T-cell (primary cell): ENCODE measurements around the gene PRKACA. TPM values are rescaled to one million over a fixed set of nuclear protein-coding genes. Genes with fewer than 3 reads are reported as not detected.
A peak's percentile ranks its signal among the peaks of the same experiment; 100 is the strongest.

Experiments used
- ATAC-seq, 4 experiments: fragments of 200-7000 bp in 3 of 4; fragments of 150-1000 bp in 1 of 4; cut with Tn5 transposase; replicated peaks in 1 of 4; 1 replicate in 3 of 4; 2 replicates in 1 of 4; pipeline ENCODE4 v1.10.0; 2021; ENCODE audit warnings: moderate library complexity in 3 of 4, mild to moderate bottlenecking in 2 of 4, moderate number of reproducible peaks in 1 of 4
- CTCF ChIA-PET, 2 donors: fragments of 300-600 bp; sonication (Branson Sonifier 250); formaldehyde crosslinking; loops; one replicate each; lab custom pipeline; 2022; ENCODE audit warnings: antibody characterized with exemption in 2 of 2; lab: Charles Lee
- POLR2A ChIA-PET, 2 donors: fragments of 300-600 bp; sonication (Branson Sonifier 250); formaldehyde crosslinking; loops; one replicate each; lab custom pipeline; 2022; ENCODE audit warnings: antibody characterized with exemption in 2 of 2; lab: Charles Lee
- DNase-seq, 35 experiments: peaks; one replicate each; pipeline versions ENCODE4 v3.0.0 to v3.0.0-alpha.2; 2013 to 2023
- H3K27ac ChIP-seq: one replicate; pipeline ENCODE4 v1.5.1; 2013; ENCODE audit warnings: low read length
- H3K27me3 ChIP-seq, 2 experiments: replicated peaks in 1 of 2; 1 replicate in 1 of 2; 2 replicates in 1 of 2; pipeline versions ENCODE4 v1.6.1 to v1.7.0; 2013; ENCODE audit warnings: low read length in 1 of 2, mixed read lengths in 1 of 2; ENCODE audit not compliant: control insufficient read depth in 2 of 2, insufficient read depth in 2 of 2; ENCODE audit errors: extremely low read depth in 1 of 2
- H3K36me3 ChIP-seq, 2 donors: 1 replicate in 1 of 2; 2 replicates in 1 of 2; pipeline versions ENCODE4 v1.6.1 to v1.7.0; 2013; ENCODE audit warnings: low read length in 1 of 2; ENCODE audit not compliant: control insufficient read depth in 2 of 2, insufficient read depth in 1 of 2; ENCODE audit errors: extremely low read depth in 1 of 2
- H3K4me1 ChIP-seq, 2 experiments: 1 replicate in 1 of 2; 2 replicates in 1 of 2; pipeline versions ENCODE4 v1.6.1 to v1.7.0; 2013; ENCODE audit warnings: low read length in 2 of 2, mixed read lengths in 1 of 2; ENCODE audit not compliant: insufficient read depth in 2 of 2, control insufficient read depth in 1 of 2; ENCODE audit errors: extremely low read depth in 1 of 2
- H3K4me3 ChIP-seq, 2 donors: 1 replicate in 1 of 2; 2 replicates in 1 of 2; pipeline versions ENCODE4 v1.5.1 to v1.7.0; 2013; ENCODE audit warnings: mild to moderate bottlenecking in 2 of 2, low read length in 1 of 2, moderate library complexity in 1 of 2; ENCODE audit not compliant: control insufficient read depth in 1 of 2; ENCODE audit errors: extremely low read depth in 1 of 2
- H3K9me3 ChIP-seq: 2 replicates; pipeline ENCODE4 v1.7.0; 2013
- H3K27ac Mint-ChIP-seq, 2 donors: one replicate each; pipeline ENCODE4 v1.8.0; 2020 to 2021; ENCODE audit warnings: mild to moderate bottlenecking in 2 of 2, mixed read lengths in 2 of 2
- H3K27me3 Mint-ChIP-seq, 2 donors: one replicate each; pipeline ENCODE4 v1.8.0; 2021 to 2022; ENCODE audit warnings: mixed read lengths in 2 of 2
- H3K36me3 Mint-ChIP-seq: one replicate; pipeline ENCODE4 v1.8.0; 2021; ENCODE audit warnings: mixed read lengths
- H3K4me1 Mint-ChIP-seq, 3 donors: one replicate each; pipeline ENCODE4 v1.8.0; 2020 to 2022; ENCODE audit warnings: mixed read lengths in 3 of 3, mild to moderate bottlenecking in 1 of 3
- H3K4me3 Mint-ChIP-seq, 3 donors: one replicate each; pipeline ENCODE4 v1.8.0; 2020 to 2022; ENCODE audit warnings: mild to moderate bottlenecking in 3 of 3, mixed read lengths in 3 of 3, moderate library complexity in 3 of 3
- H3K9me3 Mint-ChIP-seq, 3 donors: one replicate each; pipeline ENCODE4 v1.8.0; 2020 to 2022; ENCODE audit warnings: mixed read lengths in 3 of 3
- whole genome bisulfite sequencing: methylation state at CpG from one replicate; pipeline ENCODE4 v1.1.5; 2013; ENCODE audit warnings: missing lambda C conversion rate; ENCODE audit not compliant: insufficient coverage; 5-methylcytosine and 5-hydroxymethylcytosine counted together
- total RNA-seq, 35 experiments: library from RNA in 6 of 35; stranded (reverse) in 6 of 35; fragments of 120-200 nt in 1 of 35; gene quantifications; one replicate each; pipeline versions ENCODE4 v1.2.1 to v1.2.4 and lab custom pipeline; 2013 to 2026

Gene PRKACA
- total RNA-seq, result 10 to 100 TPM; 43.0 to 53.5 (median 48.9) TPM
- total RNA-seq (2013), result 33.2 TPM
- 2.7 to 23.9 (median 11.3) reads per million in 29 experiments for total RNA-seq (lab: John Stamatoyannopoulos, UW)

GRCh38 chr19:14117668-14118164, at the start of gene PRKACA:
TSS of gene PRKACA (minus strand) at chr19:14117762. CDS start at chr19:14117547, 215 bp downstream.
- Histone ChIP-seq H3K4me1 (peaks cover 26 to 50% of the 10 kb centered on the region in 2 experiments), H3K4me3 (peak within 1 kb of the TSS; percentile 74 to 78), H3K9me3 (no peaks in the 10 kb centered on the region), H3K27ac (peak within 1 kb of the TSS; percentile 76), H3K27me3 (no peaks in the 10 kb centered on the region), H3K36me3 (no peaks in the 10 kb centered on the region)
- CTCF ChIA-PET, result interaction anchor here in 1 of 2 donors (1.2 kb wide), 1 partner anchor 19 kb away, joined by 4 read pairs; the partner anchor contains the start of gene ASF1B
- Mint-ChIP-seq H3K27ac (peak within 1 kb of the TSS; percentile 87 to 89), H3K4me1 (peaks cover 40 to 47% (median 46%) of the 10 kb centered on the region in 3 donors), H3K4me3 (peak within 1 kb of the TSS; percentile 88 to 96 (median 92)), H3K36me3 (no peaks in the 10 kb centered on the region), H3K9me3 (no peaks in the 10 kb centered on the region), H3K27me3 (no peaks in the 10 kb centered on the region)
- 0% methylated on average over 67 of the region's 67 CpGs for WGBS
- POLR2A ChIA-PET, result interaction anchor here in 1 of 2 donors (0.7 kb wide), 1 partner anchor 115 kb away, joined by 3 read pairs; no protein-coding TSS in a partner anchor
- DNase-seq (peak; percentile 93 to 99 (median 97)), ATAC-seq (peak; percentile 87 to 95 (median 95))

GRCh38 chr19:14166999-14167575, 49.5 kb upstream of the PRKACA start:
- peak overlapping the region; percentile 68 for H3K27ac ChIP-seq
- peak overlapping the region; percentile 26 to 41 for H3K4me3 ChIP-seq
- POLR2A ChIA-PET, result interaction anchor here in 1 of 2 donors (0.5 to 0.7 kb wide), 2 partner anchors 26 to 175 kb away, joined by 6 read pairs; no protein-coding TSS in a partner anchor
- DNase-seq (peak in 4 of 35 experiments; percentile 6 to 37 (median 16)), ATAC-seq (peak; percentile 7 to 44 (median 22))
- Mint-ChIP-seq H3K27me3 (no peaks in the 10 kb centered on the region), H3K27ac (peak overlapping the region; percentile 94 to 95), H3K36me3 (peaks cover 17% of the 10 kb centered on the region), H3K4me1 (peaks cover 27 to 29% (median 27%) of the 10 kb centered on the region in 3 donors), H3K4me3 (peak overlapping the region; percentile 76 to 91 (median 81)), H3K9me3 (no peaks in the 10 kb centered on the region)
- 38% methylated on average over 2 of the region's 12 CpGs for WGBS
- CTCF ChIA-PET, result interaction anchor here in 1 of 2 donors (1.4 to 2.0 kb wide), 2 partner anchors 31 to 181 kb away, joined by 4 to 9 read pairs; partner anchors contain the start of gene ASF1B
- peaks cover 6 to 38% of the 10 kb centered on the region in 2 experiments for H3K4me1 ChIP-seq
- H3K9me3 ChIP-seq, result no peaks in the 10 kb centered on the region
- H3K36me3 ChIP-seq, result peaks cover 10 to 13% of the 10 kb centered on the region in 2 donors
- H3K27me3 ChIP-seq, result peaks cover 0 to 8% of the 10 kb centered on the region in 2 experiments

GRCh38 chr19:14165990-14166830, 48.6 kb upstream of the PRKACA start:
- Histone ChIP-seq H3K27ac (peak overlapping the region; percentile 68), H3K27me3 (peaks cover 0 to 8% of the 10 kb centered on the region in 2 experiments), H3K9me3 (no peaks in the 10 kb centered on the region), H3K4me1 (peaks cover 6 to 38% of the 10 kb centered on the region in 2 experiments), H3K36me3 (peaks cover 6 to 7% of the 10 kb centered on the region in 2 donors), H3K4me3 (peak overlapping the region in 1 of 2 donors; percentile 41)
- H3K36me3 Mint-ChIP-seq, result peaks cover 15% of the 10 kb centered on the region
- CTCF ChIA-PET, result interaction anchor here (0.6 to 2.0 kb wide), 3 partner anchors 26 to 1285 kb away, joined by 3 to 9 read pairs (median 9); partner anchors contain the start of genes ASF1B (in 1 of the 2) and DNASE2 (in 1 of the 2)
- H3K4me3 Mint-ChIP-seq, result peak overlapping the region; percentile 76 to 91 (median 81)
- POLR2A ChIA-PET, result no interaction called here
- no peaks in the 10 kb centered on the region for H3K27me3 Mint-ChIP-seq
- no peaks in the 10 kb centered on the region for H3K9me3 Mint-ChIP-seq
- peak in 22 of 35 experiments; percentile 4 to 49 (median 32) for DNase-seq
- peaks cover 27 to 29% (median 27%) of the 10 kb centered on the region in 3 donors for H3K4me1 Mint-ChIP-seq
- peak overlapping the region; percentile 94 to 95 for H3K27ac Mint-ChIP-seq
- peak in 3 of 4 experiments; percentile 24 to 27 (median 24) for ATAC-seq
- 39% methylated on average over 4 of the region's 20 CpGs for WGBS

DNA sequence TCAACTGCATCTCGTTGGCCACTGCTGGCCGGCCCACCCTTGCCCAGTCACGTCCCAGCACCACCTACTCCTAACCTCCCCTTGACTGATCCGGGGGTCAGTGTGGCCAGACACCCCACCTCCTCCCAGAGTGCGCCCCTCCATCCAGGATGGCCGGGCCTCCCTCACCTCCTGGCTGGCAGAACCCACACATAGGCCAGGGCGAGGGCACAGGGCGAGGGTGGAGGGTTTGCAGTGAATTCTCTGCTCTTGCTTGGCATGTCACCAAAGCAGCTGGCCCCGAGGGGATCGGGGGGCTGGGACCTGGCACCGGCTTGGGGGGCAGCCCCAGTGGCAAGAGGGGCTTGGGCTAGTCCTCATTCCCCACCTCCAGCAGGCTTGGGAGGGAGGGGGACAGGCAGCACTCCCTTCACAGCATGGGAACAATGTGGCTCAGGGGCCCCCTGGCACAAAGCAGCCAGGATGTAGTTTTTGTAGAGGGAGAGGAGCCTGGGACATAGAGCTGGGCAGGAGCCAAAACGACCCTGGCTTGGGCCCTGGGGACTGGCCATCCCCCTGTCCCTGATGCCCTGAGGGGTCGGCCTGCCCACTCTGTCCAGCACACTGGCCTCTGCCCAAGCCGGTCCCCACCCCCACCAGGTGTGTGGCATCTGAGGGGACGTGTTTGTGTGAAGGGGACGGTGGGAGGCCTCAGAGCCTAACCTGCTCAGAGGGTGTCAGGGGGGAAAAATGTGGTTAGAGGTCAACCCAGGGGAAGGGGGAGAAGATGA, 47.3 kb upstream of the PRKACA start:
- CTCF ChIA-PET, result no interaction called here
- Mint-ChIP-seq H3K27me3 (no peaks in the 10 kb centered on the region), H3K4me3 (no peak overlapping the region), H3K9me3 (no peaks in the 10 kb centered on the region), H3K27ac (no peak overlapping the region), H3K4me1 (peaks cover 27 to 29% (median 27%) of the 10 kb centered on the region in 3 donors), H3K36me3 (peaks cover 3% of the 10 kb centered on the region)
- ATAC-seq, result no peak
- Histone ChIP-seq H3K27ac (no peak overlapping the region), H3K4me3 (no peak overlapping the region), H3K36me3 (peaks cover 0 to 7% of the 10 kb centered on the region in 2 donors), H3K9me3 (no peaks in the 10 kb centered on the region), H3K4me1 (peaks cover 6 to 38% of the 10 kb centered on the region in 2 experiments), H3K27me3 (peaks cover 0 to 8% of the 10 kb centered on the region in 2 experiments)
- 88% methylated on average over 5 of the region's 16 CpGs for WGBS
- POLR2A ChIA-PET, result no interaction called here
- DNase-seq, result no peak

GRCh38 chr19:14164082-14164481, 46.5 kb upstream of the PRKACA start:
- H3K9me3 Mint-ChIP-seq, result no peaks in the 10 kb centered on the region
- CTCF ChIA-PET, result interaction anchor here in 1 of 2 donors (0.6 kb wide), 1 partner anchor 23 kb away, joined by 3 read pairs; no protein-coding TSS in a partner anchor

More at GRCh38 chr19:14164082-14164481, 46.5 kb upstream of the PRKACA start:
- Mint-ChIP-seq H3K36me3 (no peaks in the 10 kb centered on the region), H3K4me1 (peaks cover 27 to 28% (median 27%) of the 10 kb centered on the region in 3 donors), H3K4me3 (no peak overlapping the region), H3K27ac (no peak overlapping the region), H3K27me3 (no peaks in the 10 kb centered on the region)
- peaks cover 6 to 38% of the 10 kb centered on the region in 2 experiments for H3K4me1 ChIP-seq
- no peak overlapping the region for H3K27ac ChIP-seq
- peaks cover 6 to 7% of the 10 kb centered on the region in 2 donors for H3K36me3 ChIP-seq
- DNase-seq (no peak), ATAC-seq (no peak)
- peaks cover 0 to 8% of the 10 kb centered on the region in 2 experiments for H3K27me3 ChIP-seq
- WGBS, result 88% methylated on average over 9 of the region's 11 CpGs
- no peak overlapping the region for H3K4me3 ChIP-seq
- no peaks in the 10 kb centered on the region for H3K9me3 ChIP-seq
- POLR2A ChIA-PET, result interaction anchor here in 1 of 2 donors (0.5 kb wide), 1 partner anchor 11 kb away, joined by 5 read pairs; no protein-coding TSS in a partner anchor
